ENCODE measurements around the gene GPC5. TPM values are rescaled to one million over a fixed set of nuclear protein-coding genes. Genes with fewer than 3 reads are reported as not detected.
"Not testable (repeated sequence)": the region's sequence is repeated elsewhere in the genome, so short reads cannot be mapped to it uniquely, and the experiment has no call there.

GPC5 gene
- total RNA-seq, 2 donors from 2014 or later, result 0.37 to 0.52 TPM

DNA sequence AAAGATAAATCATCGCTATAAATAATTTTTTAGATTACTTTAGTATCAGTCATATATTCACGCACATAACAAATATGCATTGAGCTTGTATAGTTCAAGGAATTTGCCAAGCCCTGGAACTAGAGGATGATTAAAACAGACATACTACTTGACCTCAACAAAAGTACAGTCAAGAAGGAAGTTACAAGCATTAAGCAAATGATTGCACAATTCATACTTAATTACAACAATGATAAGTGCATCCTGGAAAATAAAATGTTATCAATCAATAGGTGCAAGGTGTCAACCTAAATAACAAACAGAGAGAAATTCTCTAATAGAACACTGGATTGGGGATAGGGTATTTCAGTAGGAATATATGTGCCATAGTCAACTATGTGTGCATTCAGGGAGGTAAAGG, 491.2 kb downstream of the GPC5 start:
- intact Hi-C loops (cut with DNase I), result no loop called here
- DNase-seq (ENCODE audit: low spot score), result no peak

GRCh38 chr13:91891141-91891540, 492.7 kb downstream of the GPC5 start:
- intact Hi-C loops (cut with DNase I), result no loop called here
- DNase-seq (ENCODE audit: low spot score), result no peak

- DNase-seq (ENCODE audit: low spot score), result no peak
- intact Hi-C loops (cut with DNase I), result no loop called here
These were observed 494.6 kb downstream of the GPC5 start for GRCh38 chr13:91893040-91893439.

GRCh38 chr13:91894316-91894715, 495.9 kb downstream of the GPC5 start:
- intact Hi-C loops (cut with DNase I), result no loop called here
- no peak for DNase-seq (ENCODE audit: low spot score)

DNA sequence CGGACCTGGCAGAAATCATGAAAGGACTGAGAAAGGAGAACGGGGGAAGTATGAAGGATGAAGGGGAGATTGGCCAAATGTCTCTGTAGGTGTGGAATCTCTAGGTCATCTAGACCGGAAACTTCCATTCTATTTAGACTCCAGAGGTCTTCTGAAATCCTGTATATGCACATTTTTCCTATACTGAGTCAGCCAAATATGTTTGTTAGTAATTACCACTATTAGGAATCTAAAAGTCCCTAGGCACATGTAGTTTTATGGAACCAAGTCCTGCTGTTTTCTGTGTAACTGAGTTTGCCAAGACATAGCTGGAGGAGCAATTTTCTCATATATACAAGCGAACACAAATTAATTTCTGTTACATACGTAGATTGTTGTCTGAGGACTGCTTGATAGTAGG, 498.1 kb downstream of the GPC5 start:
- intact Hi-C loops (cut with DNase I), result no loop called here
- no peak for DNase-seq (ENCODE audit: low spot score)

GRCh38 chr13:91898986-91899385, 500.6 kb downstream of the GPC5 start:
- DNase-seq (ENCODE audit: low spot score); intact Hi-C loops (cut with DNase I): not testable (repeated sequence)

GRCh38 chr13:91902291-91902690, 503.9 kb downstream of the GPC5 start:
- no peak for DNase-seq (ENCODE audit: low spot score)
- intact Hi-C loops (cut with DNase I), result no loop called here

DNA sequence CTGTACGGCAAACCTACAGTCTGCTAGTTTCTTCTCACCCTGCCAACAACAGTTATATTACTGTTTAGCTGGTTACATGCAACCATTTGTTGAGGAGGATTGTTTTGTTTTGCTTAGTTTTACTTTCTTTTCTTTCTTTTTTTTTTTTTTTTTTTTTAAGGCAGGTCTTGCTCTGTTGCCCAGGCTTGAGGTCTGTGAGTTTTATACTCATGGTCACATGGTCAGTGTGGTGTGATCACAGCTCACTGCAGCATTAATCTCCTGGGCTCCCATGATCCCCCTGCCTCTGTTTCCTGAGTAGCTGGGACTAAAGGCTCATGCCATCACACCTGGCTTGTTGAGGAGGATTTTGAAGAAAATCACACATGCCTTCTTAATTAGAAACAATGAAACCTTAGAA, 505.6 kb downstream of the GPC5 start:
- no peak for DNase-seq (ENCODE audit: low spot score)
- intact Hi-C loops (cut with DNase I), result no loop called here

DNA sequence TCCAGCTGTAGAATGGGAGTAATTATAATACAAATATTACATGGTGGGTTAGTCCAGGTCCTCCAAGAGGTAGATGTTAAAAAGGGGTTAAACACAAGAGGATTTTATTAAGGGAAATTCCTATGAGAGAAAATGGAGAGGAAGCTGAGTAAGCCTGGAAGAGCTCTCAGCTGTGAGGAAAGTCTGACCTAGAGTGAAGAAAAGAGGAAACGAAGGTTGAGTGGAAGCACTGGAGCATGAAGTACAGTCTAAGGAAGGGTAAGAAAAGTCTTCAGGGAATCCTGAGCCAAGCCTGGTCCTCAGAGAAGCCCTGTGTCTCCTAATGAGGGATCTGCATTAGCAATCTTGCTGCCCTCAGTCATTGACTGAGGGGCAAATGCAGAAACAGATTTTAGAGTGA, 506.2 kb downstream of the GPC5 start:
- DNase-seq (ENCODE audit: low spot score), result no peak
- intact Hi-C loops (cut with DNase I), result no loop called here

GRCh38 chr13:91907398-91907797, 509.0 kb downstream of the GPC5 start:
- intact Hi-C loops (cut with DNase I), result no loop called here
- no peak for DNase-seq (ENCODE audit: low spot score)

DNA sequence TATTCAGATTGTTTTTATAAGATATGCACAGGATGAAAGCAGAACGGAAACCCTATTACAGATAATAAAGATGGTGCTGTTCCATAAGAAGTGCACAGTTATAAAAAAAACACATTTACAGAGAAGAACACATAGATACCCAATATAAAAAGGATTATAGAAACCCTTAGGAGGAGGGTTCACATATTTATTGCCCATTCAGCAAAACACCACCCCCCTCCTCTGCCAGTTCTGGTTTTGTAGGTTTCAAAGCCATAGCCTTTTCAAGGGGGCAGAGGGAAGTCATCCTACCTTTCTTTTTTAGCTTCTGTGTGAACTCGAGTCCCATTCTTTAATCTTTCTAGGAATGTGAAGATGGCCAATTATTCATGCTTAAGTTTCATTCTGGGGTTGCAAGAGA, 511.2 kb downstream of the GPC5 start:
- DNase-seq (ENCODE audit: low spot score), result no peak
- intact Hi-C loops (cut with DNase I), result no loop called here

DNA sequence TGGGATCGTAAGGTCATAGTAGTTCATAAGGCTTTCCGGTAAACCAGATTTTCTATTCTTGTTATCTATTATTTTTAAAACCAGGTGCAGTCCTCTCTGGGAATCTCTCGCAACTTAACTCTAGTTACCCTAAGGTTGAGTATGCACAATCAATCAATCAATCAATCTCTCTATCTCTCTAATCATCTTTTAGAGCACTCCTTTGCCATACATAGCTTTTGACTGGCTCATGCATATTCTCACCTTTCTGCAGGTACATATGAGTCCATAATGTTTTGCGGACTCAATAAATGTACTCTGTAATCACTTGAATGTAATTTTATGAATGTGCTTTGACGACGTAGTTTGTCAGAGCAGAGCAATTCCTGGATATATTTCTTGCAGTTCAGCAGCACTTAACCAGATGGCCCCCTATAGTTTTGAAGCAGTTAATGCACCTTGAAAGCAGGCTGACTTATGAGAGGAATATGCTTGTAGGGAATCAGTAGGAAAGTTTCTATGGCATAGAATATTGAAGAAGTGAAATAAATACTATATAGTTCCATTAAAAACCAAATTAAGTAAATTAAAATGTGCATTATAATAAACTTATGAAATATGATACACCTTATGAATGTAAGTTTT, 524.7 kb downstream of the GPC5 start:
- DNase-seq (ENCODE audit: low spot score), result no peak
- intact Hi-C loops (cut with DNase I), result no loop called here

DNA sequence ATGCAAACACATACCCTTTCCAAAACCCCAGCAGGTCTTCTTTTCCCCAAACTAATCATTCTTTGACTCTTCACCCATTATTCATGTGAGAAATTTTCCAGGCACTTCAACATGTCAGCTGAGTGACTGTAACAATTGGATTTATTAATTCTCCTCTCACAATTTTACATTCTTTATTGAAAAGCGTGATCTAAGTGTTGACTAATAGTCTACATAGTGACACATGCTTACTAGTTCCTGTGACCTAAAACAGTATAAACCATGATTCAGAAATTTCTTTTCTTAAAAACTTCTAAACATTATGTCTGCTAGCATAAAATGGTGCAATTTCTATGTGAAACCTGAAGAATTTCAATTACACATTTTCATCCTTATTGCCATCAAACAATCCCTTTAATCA, 532.3 kb downstream of the GPC5 start:
- intact Hi-C loops (cut with DNase I), result no loop called here
- DNase-seq (ENCODE audit: low spot score), result no peak

DNA sequence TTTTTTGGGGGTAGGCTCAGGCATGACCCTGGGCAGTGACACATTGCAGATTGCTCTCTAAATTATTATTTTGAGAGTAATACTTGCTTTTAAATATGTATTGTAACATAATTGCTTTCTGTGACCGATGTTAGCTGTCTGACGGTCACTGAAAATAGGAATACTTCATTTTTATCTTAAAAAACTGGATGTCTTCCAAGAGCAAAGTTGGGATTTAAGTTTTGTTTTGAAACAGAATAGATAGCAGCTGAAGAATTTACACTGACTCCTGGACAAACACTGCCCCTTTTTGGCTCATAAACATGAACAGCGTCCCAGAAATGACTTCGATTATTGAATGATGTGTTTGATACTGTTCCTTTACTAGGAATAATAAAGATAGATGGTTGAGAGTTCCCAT, 535.9 kb downstream of the GPC5 start:
- DNase-seq (ENCODE audit: low spot score), result no peak
- intact Hi-C loops (cut with DNase I), result no loop called here

DNA sequence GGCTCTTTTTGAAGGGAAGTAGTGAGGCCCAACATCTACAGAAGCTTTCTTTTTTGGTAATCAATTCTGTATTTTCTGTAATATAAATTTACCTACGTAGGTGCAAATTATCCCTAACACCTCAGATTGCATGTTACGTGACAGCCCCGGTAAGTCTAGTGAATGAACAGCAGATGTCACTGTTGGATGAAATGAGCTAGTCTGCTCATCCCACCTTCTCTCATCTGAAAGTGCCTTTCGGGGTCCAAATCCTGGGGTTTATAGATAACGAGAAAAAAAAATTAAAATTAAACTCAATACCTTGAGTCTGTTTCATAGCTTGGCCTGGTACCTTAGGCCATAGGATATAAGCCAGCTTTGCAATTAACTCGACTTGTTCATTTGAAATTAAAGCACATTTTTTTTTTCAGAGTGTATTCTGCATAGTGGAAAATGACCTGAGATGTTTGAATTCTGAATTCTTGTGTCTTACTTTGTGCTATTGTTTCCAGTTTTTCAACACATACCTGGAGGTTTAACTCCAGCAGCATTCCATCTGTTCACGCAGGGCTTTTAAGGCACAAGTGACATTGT, 548.2 kb downstream of the GPC5 start:
- no peak for DNase-seq (ENCODE audit: low spot score)
- intact Hi-C loops (cut with DNase I), result no loop called here

GRCh38 chr13:91948736-91949135, 550.3 kb downstream of the GPC5 start:
- intact Hi-C loops (cut with DNase I), result no loop called here
- DNase-seq (ENCODE audit: low spot score), result no peak

- DNase-seq (ENCODE audit: low spot score), result no peak
- intact Hi-C loops (cut with DNase I), result no loop called here
These were observed 552.4 kb downstream of the GPC5 start for GRCh38 chr13:91950803-91951202.

- intact Hi-C loops (cut with DNase I), result no loop called here
- no peak for DNase-seq (ENCODE audit: low spot score)
These were observed 557.3 kb downstream of the GPC5 start for GRCh38 chr13:91955546-91956355.

DNA sequence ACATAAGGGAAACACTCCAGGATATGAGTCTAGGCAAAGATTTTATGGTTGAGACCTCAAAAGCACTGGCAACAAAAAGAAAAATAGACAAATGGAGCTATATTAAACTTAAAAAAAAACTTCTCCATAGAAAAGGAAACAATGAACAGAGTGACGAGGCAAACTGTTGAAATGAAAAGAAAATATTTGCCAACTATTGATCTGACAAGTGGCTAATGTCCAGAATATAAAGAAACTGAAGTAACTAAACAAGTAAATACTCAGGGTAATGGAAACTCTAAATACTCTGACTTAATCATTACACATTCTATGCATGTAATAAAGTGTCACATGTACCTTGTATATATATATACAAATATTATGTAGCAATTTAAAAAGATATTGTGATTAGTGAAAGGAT, 562.5 kb downstream of the GPC5 start:
- intact Hi-C loops (cut with DNase I), result no loop called here
- no peak for DNase-seq (ENCODE audit: low spot score)

- intact Hi-C loops (cut with DNase I), result no loop called here
- DNase-seq (ENCODE audit: low spot score), result no peak
These were observed 564.5 kb downstream of the GPC5 start for GRCh38 chr13:91962946-91963345.

DNA sequence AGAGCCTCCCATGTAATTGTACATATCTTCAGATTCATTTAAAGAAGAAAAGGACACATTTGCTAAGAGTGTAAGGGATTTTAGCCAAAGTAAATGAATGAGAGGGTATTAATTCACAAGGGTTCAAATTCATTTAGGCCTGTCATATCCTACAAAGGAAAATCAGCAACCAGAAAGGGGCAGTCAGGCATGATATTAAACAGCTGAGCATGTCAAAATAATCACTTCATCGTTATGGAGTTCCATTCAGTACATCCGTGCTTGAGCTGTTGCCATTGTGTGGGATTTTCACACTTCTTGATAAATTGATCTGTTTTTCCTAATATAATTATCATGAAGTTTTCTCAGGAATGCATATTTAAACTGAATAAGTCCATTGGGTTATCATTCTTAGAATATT, 567.1 kb downstream of the GPC5 start:
- intact Hi-C loops (cut with DNase I), result loop anchor here in 1 of 2 donors (5.0 kb wide), 1 partner anchor 457 kb away; no protein-coding TSS in a partner anchor
- no peak for DNase-seq (ENCODE audit: low spot score)

Measured in posterior vena cava (tissue), 2 donors.